ENCODE data around the gene CASP14. TPM values are rescaled to one million over a fixed set of nuclear protein-coding genes. Genes with fewer than 3 reads are reported as not detected.
A peak's percentile ranks its signal among the peaks of the same experiment; 100 is the strongest.

Gene CASP14
- total RNA-seq, 1 experiment from 2014 or later: 1.9 TPM

- H3K79me2 ChIP-seq (ENCODE audit: low read depth): no peaks in the 10 kb centered on the region
- no peaks in the 10 kb centered on the region for H3K27me3 ChIP-seq (ENCODE audit: insufficient read depth, low read depth)
- intact Hi-C loops (cut with micrococcal nuclease; ENCODE audit: unreplicated experiment): no loop called here
- POLR2A ChIA-PET (ENCODE audit: unreplicated experiment): no interaction called here
- H3K36me3 ChIP-seq (ENCODE audit: low read depth): no peaks in the 10 kb centered on the region
- H3F3A ChIP-seq (ENCODE audit: insufficient read depth, low read depth): peaks cover 11% of the 10 kb centered on the region; the same call in 1 of the 2 replicates
- TF ChIP-seq EZH2 (IDR thresholded peaks at IDR 0.05; ENCODE audit: low read depth): no peak
- TF ChIP-seq, protein P1, sequence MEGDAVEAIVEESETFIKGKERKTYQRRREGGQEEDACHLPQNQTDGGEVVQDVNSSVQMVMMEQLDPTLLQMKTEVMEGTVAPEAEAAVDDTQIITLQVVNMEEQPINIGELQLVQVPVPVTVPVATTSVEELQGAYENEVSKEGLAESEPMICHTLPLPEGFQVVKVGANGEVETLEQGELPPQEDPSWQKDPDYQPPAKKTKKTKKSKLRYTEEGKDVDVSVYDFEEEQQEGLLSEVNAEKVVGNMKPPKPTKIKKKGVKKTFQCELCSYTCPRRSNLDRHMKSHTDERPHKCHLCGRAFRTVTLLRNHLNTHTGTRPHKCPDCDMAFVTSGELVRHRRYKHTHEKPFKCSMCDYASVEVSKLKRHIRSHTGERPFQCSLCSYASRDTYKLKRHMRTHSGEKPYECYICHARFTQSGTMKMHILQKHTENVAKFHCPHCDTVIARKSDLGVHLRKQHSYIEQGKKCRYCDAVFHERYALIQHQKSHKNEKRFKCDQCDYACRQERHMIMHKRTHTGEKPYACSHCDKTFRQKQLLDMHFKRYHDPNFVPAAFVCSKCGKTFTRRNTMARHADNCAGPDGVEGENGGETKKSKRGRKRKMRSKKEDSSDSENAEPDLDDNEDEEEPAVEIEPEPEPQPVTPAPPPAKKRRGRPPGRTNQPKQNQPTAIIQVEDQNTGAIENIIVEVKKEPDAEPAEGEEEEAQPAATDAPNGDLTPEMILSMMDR (conservative IDR thresholded peaks at IDR 0.05): no peak
- H3K27ac ChIP-seq: no peak overlapping the region
- no peak overlapping the region for H3K4me2 ChIP-seq
- no peak overlapping the region for H2AFZ ChIP-seq
- H3K9me2 ChIP-seq (ENCODE audit: insufficient read depth): no peaks in the 10 kb centered on the region
- CTCF ChIA-PET: no interaction called here
- peaks cover 15% of the 10 kb centered on the region for H3K4me1 ChIP-seq (replicated peaks; ENCODE audit: insufficient read depth)
- no peak overlapping the region for H3K4me3 ChIP-seq
- H4K20me1 ChIP-seq (ENCODE audit: insufficient read depth): no peaks in the 10 kb centered on the region
- 0 out of 2 replicates have a peak, but pooled peaks cover 4% of the 10 kb centered on the region for H3K9me3 ChIP-seq (ENCODE audit: insufficient read depth, low read depth)
- no peak for DNase-seq
- no TSS peak for BruUV-seq (replicated peaks)
Observed at GRCh38 chr19:15031675-15032074, 17.6 kb upstream of the CASP14 start.

- no peak overlapping the region for H3K4me3 ChIP-seq
- H3K9me2 ChIP-seq (ENCODE audit: insufficient read depth): no peaks in the 10 kb centered on the region
- ChIA-PET CTCF (no interaction called here), POLR2A (ENCODE audit: unreplicated experiment) (no interaction called here)
- peaks cover 42% of the 10 kb centered on the region for H3F3A ChIP-seq (ENCODE audit: insufficient read depth, low read depth)
- H2AFZ ChIP-seq: no peak overlapping the region
- 0 out of 2 replicates have a peak, but pooled peaks cover 4% of the 10 kb centered on the region for H3K9me3 ChIP-seq (ENCODE audit: insufficient read depth, low read depth)
- H3K27me3 ChIP-seq (ENCODE audit: insufficient read depth, low read depth): no peaks in the 10 kb centered on the region
- no peak for TF ChIP-seq EZH2 (IDR thresholded peaks at IDR 0.05; ENCODE audit: low read depth)
- TF ChIP-seq, protein P1 (conservative IDR thresholded peaks at IDR 0.05): no peak
- no peak overlapping the region for H3K27ac ChIP-seq
- no TSS peak for BruUV-seq (replicated peaks)
- no peak for DNase-seq
- intact Hi-C loops (cut with micrococcal nuclease; ENCODE audit: unreplicated experiment): no loop called here
- H3K79me2 ChIP-seq (ENCODE audit: low read depth): no peaks in the 10 kb centered on the region
- H3K4me1 ChIP-seq (replicated peaks; ENCODE audit: insufficient read depth): peaks cover 56% of the 10 kb centered on the region
- H3K36me3 ChIP-seq (ENCODE audit: low read depth): no peaks in the 10 kb centered on the region
- no peaks in the 10 kb centered on the region for H4K20me1 ChIP-seq (ENCODE audit: insufficient read depth)
- H3K4me2 ChIP-seq: peak overlapping the region; percentile 7; the same call in 1 of the 2 replicates
Observed at GRCh38 chr19:15035795-15036311, 13.4 kb upstream of the CASP14 start.

GRCh38 chr19:15037586-15037985, 11.7 kb upstream of the CASP14 start:
- H3F3A ChIP-seq (ENCODE audit: insufficient read depth, low read depth): peaks cover 37% of the 10 kb centered on the region
- no peak overlapping the region; the same call in 1 of the 2 replicates for H3K4me3 ChIP-seq
- no peaks in the 10 kb centered on the region for H3K27me3 ChIP-seq (ENCODE audit: insufficient read depth, low read depth)
- POLR2A ChIA-PET (ENCODE audit: unreplicated experiment): interaction anchor here (0.6 to 0.7 kb wide), 2 partner anchors 347 to 398 kb away, joined by 4 to 6 read pairs; no protein-coding TSS in a partner anchor
- peaks cover 58% of the 10 kb centered on the region for H3K4me1 ChIP-seq (replicated peaks; ENCODE audit: insufficient read depth)
- intact Hi-C loops (cut with micrococcal nuclease; ENCODE audit: unreplicated experiment): no loop called here
- no peak overlapping the region for H2AFZ ChIP-seq
- CTCF ChIA-PET: interaction anchor here (0.6 to 0.7 kb wide), 3 partner anchors 303 to 1550 kb away, joined by 3 to 14 read pairs (median 4); no protein-coding TSS in a partner anchor
- H4K20me1 ChIP-seq (ENCODE audit: insufficient read depth): no peaks in the 10 kb centered on the region
- no peaks in the 10 kb centered on the region for H3K79me2 ChIP-seq (ENCODE audit: low read depth)
- H3K9me3 ChIP-seq (ENCODE audit: insufficient read depth, low read depth): 0 out of 2 replicates have a peak, but pooled peaks cover 3% of the 10 kb centered on the region
- H3K36me3 ChIP-seq (ENCODE audit: low read depth): no peaks in the 10 kb centered on the region
- H3K4me2 ChIP-seq: peak overlapping the region; percentile 66
- no peaks in the 10 kb centered on the region for H3K9me2 ChIP-seq (ENCODE audit: insufficient read depth)
- TF ChIP-seq, protein P1 (conservative IDR thresholded peaks at IDR 0.05): no peak
- TF ChIP-seq EZH2 (IDR thresholded peaks at IDR 0.05; ENCODE audit: low read depth): no peak
- DNase-seq: no peak
- BruUV-seq (replicated peaks): no TSS peak
- peak overlapping the region; percentile 81 for H3K27ac ChIP-seq
